WTC11 (cell line): Measurements from ENCODE around the gene ACVR1B.

Experiments used
- ETV6 ChIP-seq: sonication (generic); formaldehyde crosslinking; IDR thresholded peaks from 2 replicates; pipeline ENCODE4 v1.8.1; 2022; ENCODE audit warnings: mild to moderate bottlenecking, missing genetic modification reagents
- SMAD3 ChIP-seq: sonication (generic); formaldehyde crosslinking; IDR thresholded peaks from 2 replicates; pipeline ENCODE4 v1.8.0; 2022; ENCODE audit warnings: missing genetic modification reagents, mild to moderate bottlenecking, borderline replicate concordance
- SP1 ChIP-seq: sonication (generic); formaldehyde crosslinking; conservative IDR thresholded peaks from 2 replicates; pipeline ENCODE4 v1.8.1; 2022; ENCODE audit warnings: missing genetic modification reagents
- TCF7 ChIP-seq: sonication (generic); formaldehyde crosslinking; IDR thresholded peaks from 2 replicates; pipeline ENCODE4 v1.8.0; 2022; ENCODE audit warnings: mild to moderate bottlenecking, low read depth, missing genetic modification reagents, moderate library complexity
- TEAD4 ChIP-seq: sonication (generic); formaldehyde crosslinking; IDR thresholded peaks from 2 replicates; pipeline ENCODE4 v1.8.0; 2022; ENCODE audit warnings: mild to moderate bottlenecking, missing genetic modification reagents
- TF ChIP-seq, protein P1 (sequence below): sonication (generic); formaldehyde crosslinking; IDR thresholded peaks from 2 replicates; pipeline ENCODE4 v1.8.1; 2022; ENCODE audit warnings: low read depth, mild to moderate bottlenecking, moderate library complexity, missing genetic modification reagents, borderline replicate concordance
- TF ChIP-seq, protein P2 (sequence below): fragments of 200-600 bp; IDR thresholded peaks from 2 replicates; pipeline ENCODE4 v1.8.0; 2022; ENCODE audit warnings: antibody characterized with exemption
- TF ChIP-seq, protein P3 (sequence below): sonication (generic); formaldehyde crosslinking; IDR thresholded peaks from 2 replicates; pipeline ENCODE4 v1.8.1; 2023; ENCODE audit warnings: mild to moderate bottlenecking, missing genetic modification reagents, moderate library complexity

DNA sequence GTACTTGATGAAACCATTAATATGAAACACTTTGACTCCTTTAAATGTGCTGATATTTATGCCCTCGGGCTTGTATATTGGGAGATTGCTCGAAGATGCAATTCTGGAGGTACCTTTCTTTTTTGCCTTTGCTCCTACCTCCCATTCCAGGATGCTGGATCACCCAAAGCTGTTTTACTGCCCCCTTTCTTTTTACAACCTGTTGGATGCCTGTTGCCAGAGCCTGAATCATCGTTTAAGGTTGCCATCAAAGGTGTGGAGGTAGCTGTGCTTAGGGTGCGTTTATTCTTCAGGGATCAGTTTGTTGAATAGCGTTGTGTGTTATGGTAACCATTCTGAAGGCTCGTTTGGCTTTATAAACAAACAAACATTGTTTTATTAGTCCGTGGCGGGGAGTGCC is 35.3 kb downstream of the ACVR1B start:
- TF ChIP-seq SP1 (CRISPR knock-in tag) (no peak), ETV6 (CRISPR knock-in tag) (no peak), TCF7 (CRISPR knock-in tag) (no peak), SMAD3 (CRISPR knock-in tag) (no peak), TEAD4 (no peak)
- TF ChIP-seq, protein P1, sequence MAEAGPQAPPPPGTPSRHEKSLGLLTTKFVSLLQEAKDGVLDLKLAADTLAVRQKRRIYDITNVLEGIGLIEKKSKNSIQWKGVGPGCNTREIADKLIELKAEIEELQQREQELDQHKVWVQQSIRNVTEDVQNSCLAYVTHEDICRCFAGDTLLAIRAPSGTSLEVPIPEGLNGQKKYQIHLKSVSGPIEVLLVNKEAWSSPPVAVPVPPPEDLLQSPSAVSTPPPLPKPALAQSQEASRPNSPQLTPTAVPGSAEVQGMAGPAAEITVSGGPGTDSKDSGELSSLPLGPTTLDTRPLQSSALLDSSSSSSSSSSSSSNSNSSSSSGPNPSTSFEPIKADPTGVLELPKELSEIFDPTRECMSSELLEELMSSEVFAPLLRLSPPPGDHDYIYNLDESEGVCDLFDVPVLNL (CRISPR knock-in tag): no peak
- TF ChIP-seq, protein P2, sequence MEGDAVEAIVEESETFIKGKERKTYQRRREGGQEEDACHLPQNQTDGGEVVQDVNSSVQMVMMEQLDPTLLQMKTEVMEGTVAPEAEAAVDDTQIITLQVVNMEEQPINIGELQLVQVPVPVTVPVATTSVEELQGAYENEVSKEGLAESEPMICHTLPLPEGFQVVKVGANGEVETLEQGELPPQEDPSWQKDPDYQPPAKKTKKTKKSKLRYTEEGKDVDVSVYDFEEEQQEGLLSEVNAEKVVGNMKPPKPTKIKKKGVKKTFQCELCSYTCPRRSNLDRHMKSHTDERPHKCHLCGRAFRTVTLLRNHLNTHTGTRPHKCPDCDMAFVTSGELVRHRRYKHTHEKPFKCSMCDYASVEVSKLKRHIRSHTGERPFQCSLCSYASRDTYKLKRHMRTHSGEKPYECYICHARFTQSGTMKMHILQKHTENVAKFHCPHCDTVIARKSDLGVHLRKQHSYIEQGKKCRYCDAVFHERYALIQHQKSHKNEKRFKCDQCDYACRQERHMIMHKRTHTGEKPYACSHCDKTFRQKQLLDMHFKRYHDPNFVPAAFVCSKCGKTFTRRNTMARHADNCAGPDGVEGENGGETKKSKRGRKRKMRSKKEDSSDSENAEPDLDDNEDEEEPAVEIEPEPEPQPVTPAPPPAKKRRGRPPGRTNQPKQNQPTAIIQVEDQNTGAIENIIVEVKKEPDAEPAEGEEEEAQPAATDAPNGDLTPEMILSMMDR: no peak
- TF ChIP-seq, protein P3, sequence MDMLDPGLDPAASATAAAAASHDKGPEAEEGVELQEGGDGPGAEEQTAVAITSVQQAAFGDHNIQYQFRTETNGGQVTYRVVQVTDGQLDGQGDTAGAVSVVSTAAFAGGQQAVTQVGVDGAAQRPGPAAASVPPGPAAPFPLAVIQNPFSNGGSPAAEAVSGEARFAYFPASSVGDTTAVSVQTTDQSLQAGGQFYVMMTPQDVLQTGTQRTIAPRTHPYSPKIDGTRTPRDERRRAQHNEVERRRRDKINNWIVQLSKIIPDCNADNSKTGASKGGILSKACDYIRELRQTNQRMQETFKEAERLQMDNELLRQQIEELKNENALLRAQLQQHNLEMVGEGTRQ (CRISPR knock-in tag): no peak
